ENCODE data around the gene SETD1B.
A peak's percentile ranks its signal among the peaks of the same experiment; 100 is the strongest.

Gene SETD1B

DNA sequence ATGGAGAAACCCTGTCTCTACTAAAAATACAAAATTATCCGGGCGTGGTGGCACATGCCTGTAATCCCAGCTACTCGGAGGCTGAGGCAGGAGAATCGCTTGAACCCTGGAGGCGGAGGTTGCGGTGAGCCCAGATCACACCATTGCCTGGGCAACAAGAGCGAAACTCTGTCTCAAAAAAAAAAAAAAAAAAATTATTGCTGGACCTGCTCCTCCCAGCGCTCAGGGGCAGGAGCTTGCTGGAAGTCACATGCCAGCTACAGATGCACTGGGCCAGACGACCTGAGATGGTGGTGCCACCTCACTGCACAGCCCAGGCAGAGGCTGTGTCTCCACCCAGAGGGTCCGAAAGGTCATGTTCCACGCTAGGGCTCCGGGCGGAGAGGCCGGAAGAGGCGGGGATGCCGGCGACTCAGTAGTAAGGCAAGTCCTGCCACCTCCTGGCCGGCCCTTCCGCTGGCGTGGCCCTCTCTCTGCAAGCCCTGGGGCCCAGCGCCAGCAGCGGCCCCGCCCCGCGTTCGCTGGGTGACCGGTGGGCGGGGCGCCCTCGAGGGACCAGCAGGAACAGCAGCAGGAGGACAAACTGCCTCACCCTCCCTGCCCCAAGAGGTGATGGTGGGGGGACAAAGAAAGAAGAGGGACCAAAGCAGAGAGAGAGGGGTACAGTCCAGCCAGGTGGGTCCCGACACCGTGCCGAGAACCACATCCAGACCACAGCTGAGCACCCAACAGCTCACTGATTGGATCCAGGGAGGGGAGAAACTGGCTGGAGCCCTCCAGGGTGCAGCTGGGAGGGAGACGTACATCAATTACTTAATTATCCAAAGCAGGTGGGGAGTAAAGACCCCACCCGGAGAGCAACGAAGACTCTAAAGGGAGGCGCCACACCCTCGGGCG is 6.7 kb upstream of the SETD1B start:
- DNase-seq: no peak

DNA sequence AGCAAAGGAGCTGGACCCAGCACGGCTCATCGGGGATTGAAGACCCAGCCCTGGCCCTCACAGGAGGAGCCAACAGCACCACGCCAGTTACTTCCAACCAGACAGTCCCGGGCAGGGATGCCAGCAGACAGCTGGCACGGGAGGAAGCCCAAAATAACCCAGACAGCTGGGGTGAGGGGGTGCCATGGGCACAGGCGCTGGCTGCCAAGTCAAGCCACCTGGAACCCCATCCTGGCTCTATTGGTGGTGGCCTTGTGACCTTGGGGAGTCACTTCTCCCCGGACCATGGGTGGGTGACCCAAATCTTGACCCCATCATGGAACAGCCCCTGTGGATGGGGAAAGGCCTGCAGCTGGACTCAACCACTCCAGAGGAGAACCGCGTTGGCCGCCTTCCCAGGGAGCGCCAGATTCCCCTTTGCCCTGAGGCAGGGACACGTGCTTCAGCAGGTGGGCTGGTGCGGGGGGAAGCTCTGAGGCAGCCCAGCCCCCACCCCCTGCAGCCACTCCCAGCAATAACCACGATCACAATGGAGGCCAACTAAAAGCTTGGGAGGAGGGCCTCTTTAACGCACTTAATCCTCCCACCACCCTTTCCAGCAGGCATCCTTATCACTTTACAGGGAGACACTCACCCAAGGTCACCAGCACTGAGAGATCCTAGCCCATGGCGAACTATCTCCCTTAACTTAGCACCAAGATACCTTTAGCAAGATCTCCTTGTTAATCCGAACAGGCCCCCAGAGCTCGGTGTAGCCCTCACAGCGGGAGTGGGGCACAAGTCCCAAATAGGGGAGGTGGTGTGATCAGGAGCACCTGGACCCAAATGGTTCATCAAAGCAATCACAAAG is 5.6 kb upstream of the SETD1B start:
- no peak for DNase-seq

DNA sequence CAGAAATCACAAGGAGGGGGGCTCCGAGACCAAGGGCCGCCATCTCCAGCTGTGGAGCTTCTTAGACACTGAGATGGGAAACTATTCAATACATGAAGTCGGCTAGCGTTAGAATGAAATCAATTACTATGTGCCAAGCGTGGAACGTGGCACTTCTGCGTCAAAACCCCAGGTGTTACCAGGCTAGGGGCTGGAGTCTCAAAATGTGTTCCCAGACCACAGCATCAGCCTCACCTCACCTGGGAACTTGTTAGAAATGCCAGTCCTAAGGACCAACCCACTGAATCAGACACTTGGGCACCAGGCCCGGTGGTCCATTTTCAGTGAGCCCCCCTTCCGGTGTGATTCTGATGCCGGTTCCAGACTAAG is 5.0 kb upstream of the SETD1B start:
- DNase-seq: no peak

DNA sequence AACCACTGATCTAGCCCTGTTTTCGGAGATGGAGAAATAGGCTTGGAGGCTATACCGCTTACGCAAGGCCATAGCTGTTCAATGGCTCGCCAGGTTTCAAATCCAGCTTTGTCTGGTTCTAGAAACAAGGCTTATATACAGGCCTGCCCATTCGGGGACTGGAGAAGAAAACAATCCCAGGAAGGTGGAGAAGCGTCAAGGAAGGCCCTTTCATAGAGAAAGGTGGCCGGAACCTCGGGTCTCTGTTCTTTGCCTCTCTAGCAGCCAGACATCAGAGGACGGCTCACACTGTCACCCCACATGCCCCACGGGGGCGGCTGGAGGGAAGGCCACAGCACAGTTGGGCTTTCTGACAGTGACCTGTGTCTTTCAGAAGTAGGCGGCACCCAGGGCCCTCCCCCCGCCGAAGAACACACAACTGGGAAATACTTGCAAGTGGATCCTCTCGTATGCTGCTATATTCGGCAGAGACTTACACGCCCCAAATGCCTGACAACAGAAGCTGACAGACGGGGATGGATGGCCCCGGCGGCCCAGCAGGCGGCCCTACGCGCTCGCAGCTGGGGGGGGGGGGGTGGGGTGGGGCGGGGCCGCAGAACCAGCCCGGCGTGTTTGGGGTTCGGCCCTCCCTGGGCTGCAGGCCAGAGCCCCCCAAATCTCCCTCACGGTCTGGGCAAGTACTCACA is 4.5 kb upstream of the SETD1B start:
- peak; percentile 70 for DNase-seq

DNA sequence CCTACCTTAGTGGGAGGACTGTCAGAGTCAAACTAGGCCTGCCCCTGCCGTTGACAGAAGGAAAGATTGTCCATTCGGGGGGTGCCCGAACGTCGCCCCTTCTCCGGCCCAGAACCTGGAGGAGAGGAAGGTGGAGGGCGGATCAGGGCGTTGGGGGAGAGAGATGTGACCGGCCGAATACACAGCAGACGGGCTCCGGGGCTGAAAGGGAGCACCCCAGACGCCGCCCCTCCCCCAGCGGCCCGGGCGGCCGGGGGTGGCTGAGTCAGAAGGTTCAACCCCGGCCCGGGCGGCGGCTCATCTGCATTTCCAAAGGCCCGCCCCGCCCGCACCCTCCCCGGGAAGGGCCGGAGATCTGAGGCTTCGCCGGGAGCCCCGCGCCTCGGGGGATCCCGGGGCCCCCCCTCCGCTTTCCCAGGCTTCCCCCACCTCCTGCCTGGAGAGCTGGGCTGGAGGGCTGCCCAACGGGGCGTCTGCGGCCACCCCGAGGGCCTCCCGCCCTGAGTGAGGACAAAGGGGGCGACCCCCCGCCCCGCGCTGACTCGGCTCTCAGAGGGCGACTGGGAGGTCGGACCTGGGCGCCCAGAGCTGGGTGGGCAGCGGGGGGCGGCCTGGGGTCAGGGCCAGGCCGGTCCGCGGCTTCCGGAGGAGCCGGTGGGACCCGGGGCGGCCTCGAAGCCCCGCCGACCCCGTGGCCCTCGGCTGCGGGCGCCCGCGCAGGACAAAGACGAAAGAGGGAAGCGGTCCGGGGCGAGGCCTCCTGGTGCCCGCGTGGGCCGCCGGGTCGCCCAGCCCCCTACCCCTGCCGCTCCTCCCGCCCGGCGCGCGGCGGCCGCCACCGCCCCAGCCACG is 3.7 kb upstream of the SETD1B start:
- DNase-seq: peak; percentile 84

DNA sequence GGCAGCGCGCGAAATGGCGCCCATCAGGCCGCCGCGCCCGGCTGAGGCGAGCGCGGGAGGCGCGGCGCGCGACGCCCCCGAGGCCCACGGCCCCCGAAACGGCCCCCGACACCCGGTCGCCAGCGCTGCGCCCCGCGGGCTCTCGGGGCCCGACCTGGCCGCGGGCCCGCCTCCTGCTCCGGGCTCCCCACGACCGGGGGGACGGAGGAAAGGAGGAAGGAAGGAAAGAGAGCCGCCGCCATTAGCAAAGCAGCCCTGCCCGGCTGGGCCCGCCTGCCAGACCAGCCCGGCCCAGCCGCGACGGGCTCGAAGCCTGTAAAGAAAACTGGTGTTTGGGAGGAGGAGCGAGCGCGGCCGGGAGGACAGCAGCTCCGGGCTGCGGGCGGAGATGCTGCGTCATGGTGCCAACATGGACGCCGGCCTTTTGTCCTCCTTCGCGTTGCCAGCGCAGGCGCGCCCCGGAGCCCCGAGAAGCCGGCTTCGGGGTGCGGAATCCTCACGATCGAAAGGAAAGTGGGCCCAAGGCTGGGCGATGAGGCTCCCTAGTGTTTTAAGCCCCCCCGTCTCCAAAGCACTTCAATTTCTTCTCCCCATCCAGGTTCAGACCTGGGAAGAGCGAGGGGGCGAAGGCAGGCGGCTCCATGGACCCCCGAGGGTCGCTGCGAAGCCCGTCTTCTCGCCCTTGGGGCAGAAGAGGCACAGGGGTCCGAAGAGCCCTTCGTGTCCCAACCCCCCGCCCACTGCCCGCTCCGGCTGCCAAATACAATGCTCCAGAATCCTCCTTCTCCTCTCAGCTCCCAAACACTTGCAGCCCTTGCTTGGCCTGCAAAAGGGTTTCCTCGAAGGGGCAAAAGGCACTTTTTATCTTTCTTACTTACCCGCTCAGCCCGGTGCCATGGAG is 2.9 kb upstream of the SETD1B start:
- peak; percentile 80 for DNase-seq

DNA sequence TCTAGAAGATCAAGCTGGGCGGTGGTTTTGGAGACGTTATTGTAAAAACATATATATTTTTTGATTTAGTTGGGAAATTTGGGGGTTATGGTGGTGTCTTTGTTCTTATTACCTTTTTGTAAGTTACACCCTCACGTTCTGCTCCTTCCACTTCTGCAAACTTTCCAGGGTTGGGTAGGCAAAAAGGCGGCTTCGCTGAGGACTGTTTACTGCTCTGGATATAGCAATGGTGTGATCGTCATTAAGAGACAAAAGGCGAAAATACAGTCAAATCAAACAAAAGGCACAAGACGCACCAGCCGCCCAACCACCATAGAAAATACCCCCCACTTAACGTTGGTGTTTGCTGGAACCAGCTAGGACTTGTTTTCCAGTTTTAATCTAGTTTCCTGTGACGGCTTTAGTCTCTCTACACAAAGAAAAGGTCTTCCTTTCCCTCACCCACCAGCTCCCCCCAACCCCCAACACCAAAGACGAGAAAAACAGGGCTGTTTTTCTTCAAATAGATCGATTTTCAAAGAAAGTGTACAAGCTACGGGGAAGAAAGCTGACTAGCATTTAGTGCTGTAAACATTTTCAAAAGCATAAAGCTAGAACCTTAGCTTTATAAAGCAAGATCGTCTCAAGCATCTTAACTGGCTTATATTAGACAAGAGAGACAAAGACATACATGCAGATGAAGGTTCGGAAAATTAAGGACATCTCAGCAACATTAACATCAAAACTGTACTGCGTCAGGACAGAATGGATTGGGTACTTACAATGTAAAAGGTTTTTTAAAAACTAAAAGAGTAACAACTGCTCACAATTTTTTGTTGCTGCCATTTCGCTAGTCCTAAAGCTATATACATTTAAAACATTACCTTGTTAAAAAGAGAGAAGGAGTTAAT is 2.0 kb upstream of the SETD1B start:
- DNase-seq: peak; percentile 61

DNA sequence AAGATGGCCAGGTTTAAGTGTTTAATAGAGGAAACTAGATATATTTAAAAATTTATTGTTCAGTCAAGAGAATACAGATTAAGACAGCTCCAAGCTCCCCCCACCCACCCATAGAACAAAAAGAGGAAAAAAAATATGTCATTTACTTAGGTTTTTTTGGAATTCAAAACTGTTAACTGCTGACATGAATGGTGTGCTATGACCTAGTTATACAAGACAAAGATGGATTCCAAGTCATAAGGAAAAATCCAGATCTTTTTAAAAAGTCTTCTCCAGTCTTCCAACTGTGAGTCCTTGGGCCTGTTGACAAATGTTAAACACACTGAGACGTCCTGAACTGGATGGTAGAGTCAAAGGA is 1.3 kb upstream of the SETD1B start:
- DNase-seq: no peak

DNA sequence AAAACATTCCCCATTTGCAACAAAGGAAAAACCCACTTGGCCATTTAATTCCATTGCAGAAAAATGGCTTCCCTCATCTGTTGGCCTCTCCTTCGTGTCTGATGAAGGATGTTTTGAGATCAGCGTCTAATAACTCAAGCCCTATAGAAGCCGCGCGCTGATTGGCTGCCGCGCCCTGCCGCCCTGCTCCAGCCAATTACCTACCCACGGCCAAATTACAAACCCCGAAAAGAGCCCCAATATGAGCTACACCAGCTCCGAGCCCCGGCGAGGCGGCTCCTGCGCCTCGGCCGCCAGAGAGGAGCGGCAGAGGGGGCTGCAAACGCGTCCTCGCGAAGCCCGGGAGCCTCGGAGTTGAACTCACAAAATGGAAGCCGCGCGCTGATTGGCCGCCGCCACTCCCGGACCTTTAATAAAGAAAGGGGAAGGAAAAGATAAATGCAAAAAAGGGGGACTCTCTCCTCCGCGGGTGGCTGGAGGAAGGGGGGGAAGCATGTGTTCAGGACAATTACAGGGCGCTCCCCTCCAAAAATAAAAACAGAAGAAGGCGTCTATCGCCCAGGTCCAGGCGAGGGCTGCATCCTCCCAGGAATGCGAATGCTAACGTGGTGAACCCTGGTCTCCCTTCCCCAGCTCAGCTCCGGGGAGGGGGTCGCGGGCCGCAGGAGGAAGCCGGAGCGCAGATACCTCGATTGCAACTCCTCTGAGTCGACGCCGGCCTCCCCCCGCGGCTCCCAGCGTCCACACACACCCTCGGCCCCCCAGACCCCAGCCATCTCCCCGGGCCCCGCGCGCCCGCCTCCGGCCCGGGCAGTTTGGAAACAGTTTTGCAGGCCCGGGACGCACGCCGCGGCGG is 738 bp upstream of the SETD1B start:
- DNase-seq: peak; percentile 89

DNA sequence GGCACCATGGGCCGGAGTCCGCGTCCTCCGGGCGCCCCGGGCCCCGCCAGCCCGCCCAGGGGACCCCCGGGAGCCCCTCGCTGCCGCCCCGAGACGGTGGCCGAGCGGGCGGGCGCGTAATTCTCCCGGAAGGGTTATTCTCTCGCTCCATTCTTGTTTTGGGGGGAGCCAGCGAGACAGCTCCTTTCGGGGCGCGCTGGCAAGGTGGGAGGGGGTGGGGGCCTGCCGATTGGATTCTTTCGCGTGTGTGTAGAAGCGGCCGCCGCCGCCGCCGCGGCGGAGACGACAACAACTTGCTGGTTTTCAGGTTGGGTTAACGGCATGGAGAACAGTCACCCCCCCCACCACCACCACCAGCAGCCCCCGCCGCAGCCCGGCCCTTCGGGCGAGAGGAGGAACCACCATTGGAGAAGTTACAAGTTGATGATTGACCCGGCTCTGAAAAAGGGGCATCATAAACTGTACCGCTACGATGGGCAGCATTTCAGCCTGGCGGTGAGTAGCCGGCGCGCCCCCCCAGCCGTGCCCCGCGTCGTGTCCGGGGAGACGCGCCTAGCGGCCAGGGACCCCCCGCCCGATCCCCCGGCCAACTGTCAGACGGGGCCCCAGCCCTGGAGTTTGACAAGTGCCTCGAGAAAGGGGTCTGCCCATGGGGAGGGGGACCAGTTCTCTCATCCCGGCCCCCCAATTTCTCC is 755 bp downstream of the SETD1B start:
- peak; percentile 74 for DNase-seq

DNA sequence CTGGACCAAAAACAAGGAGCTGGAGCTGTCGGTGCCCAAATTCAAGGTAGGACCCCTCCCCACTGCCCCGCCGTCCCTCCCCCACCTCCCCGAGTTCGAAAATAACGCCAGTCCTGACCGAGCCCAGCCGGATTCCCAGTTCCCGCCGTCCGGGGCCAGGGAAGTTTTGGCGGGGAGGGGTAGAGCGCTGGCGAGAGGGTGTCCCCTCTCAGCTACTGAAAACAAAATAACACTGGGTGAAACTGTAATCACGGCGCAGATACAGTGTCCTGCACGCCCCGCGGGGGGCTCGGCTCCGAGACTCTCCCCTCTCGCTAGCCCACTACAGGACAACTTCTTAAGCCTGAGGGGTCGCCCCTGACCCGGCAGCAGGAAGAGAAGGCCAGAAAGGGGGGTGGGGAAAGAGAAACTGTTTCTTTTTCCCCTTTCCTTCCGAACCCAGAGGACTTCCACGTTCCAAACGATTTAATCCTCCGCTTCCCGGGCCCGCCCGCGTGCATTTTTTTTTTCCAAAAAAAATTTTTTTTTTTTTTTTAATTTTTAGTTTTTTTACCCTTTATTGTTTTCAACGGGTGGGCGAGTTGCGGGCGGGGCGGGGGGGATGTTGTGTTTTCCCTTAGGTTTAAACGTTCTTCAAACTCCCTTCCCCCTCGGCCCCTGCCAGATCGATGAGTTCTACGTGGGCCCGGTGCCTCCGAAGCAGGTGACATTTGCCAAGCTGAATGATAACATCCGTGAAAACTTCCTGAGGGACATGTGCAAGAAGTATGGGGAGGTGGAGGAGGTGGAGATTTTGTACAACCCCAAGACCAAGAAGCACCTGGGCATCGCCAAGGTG is 1.6 kb downstream of the SETD1B start:
- peak; percentile 52 for DNase-seq

DNA sequence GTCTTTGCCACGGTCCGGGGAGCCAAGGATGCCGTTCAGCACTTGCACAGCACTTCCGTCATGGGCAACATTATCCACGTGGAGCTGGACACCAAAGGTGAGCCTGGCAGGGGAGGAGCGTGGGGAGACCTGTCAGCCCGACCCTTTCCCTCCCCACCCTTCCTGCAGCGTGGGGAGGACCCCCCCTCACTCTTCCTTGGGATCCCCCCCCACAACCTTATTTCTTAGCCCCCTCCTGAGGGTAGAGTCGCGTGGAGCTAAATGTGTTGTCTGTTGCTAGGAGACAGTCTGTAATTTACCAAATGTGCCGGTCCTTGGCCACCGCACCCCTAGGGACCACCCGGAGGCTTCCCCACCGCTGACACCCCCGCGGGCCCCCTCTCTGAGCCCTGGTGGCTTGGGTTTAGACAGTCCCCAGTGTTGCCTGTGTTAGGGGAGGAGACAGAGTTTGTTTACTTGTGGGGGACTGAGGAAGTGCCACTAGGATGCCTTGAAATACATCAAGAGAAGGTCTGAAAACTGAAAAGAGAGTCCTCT is 2.3 kb downstream of the SETD1B start:
- peak; percentile 49 for DNase-seq

DNA sequence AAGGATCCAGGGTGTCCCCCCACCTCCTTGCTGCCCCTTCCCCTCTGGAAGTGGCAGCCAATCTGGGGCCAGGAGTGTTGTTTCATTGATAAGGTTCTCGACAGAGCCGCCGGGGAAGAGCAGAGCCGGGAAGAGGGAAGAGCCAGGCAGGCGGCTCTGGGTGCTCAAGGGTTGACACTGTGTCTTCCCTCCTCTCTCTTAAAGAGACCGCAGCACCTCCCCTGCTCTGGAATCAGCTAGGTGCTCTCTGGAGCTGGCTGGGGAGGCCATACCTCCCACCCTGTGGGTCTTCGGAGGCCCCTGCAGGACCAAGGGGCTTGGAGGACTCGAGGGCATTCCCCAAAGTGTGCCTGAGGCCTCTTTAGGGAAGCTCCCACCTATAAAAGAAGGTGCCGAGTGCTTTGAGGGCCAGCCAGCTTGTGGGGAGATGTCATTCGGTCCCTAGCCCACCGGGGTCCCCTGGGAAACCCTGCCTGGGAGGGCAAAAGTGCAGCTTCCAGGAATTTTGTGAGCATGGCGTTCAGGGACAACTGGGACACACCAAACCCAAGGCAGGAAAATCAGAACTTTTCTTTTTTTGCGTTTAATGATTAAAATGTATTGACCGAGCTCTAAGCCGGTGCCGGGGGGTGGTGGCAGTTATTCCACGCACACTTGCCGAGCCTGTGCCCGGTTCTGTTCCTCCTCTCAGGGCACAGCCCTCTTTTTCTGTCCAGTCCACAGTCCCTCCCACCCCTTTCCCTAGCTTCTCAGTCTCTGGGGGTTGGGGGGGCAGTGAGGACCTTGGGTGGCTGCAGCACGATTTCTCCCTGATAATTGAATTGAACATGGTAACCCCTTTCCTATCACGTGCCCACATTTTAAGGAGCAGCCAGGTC is 3.0 kb downstream of the SETD1B start:
- DNase-seq: no peak

DNA sequence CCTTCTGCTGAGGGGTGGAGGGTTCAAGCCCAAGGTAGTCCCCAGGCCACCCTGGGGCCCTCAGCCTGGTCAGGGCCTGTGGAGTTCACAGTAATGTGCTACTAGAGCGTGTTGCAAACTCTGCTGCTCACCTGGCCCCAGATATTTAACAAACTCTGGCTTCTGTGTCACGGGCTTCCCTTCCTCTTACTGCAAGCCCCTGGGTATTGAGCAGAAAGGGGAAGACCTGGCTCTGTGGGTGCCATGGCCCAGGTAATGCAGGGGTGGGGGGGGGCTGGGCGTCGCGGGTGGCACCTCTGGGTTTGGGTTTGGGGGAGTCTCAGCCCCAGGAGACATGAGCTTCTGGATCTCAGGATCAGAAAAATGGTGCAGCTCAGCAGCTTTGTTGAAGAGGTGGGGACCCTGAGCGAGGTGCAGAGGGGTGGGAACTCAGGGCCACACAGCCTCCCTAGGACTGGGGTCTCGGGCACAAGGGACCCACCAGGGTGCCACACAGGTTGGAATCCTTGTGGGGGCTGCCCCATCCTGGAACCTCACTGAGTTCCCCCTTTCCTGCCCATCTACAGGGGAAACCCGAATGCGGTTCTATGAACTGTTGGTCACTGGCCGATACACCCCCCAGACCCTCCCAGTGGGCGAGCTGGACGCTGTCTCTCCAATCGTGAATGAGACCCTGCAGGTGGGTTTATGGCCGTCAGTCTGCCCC is 4.0 kb downstream of the SETD1B start:
- DNase-seq: no peak

DNA sequence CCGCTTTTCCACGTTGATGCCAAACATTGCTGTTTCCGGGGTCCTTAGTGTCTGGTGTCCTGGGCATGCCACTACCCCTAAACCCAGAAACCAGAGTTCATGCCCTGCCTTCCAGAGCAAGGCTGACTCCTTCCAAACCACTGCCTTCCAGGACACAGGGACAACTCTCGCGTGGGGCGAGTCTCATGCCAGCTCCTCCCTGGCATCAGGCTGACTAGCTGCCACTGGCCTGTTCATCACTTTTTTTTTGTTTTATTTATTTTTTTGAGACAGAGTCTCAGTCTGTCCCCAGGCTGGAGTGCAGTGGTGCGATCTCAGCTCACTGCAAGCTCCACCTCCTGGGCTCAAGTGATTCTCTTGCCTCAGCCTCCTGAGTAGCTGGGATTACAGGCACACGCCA is 4.8 kb downstream of the SETD1B start:
- no peak for DNase-seq

DNA sequence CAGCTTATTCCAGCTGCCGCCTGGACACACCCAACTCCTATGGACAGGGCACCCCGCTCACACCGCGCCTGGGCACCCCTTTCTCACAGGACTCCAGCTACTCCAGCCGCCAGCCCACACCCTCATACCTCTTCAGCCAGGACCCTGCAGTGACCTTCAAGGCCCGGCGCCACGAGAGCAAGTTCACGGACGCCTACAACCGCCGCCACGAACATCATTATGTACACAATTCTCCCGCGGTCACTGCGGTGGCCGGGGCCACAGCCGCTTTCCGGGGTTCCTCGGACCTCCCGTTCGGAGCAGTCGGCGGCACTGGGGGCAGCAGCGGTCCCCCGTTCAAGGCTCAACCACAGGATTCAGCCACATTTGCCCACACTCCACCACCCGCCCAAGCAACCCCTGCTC is 5.9 kb downstream of the SETD1B start:
- DNase-seq: no peak

Measured in activated T-cell treated with anti-CD3 and anti-CD28 coated beads, Interleukin-2, amount 50 U/mL, for 1 hour (primary cell).